C4-2B (cell line): ENCODE measurements around the gene ZNF808.
"Not testable (repeated sequence)": the region's sequence is repeated elsewhere in the genome, so short reads cannot be mapped to it uniquely, and the experiment has no call there.

Experiments
- H3K27ac ChIP-seq: fragments of 450-650 bp; 2 replicates; pipeline ENCODE4 v1.5.1; 2017
- ZFX ChIP-seq: fragments of 450-650 bp; IDR thresholded peaks from 2 replicates; pipeline ENCODE4 v1.6.1; 2017
- TF ChIP-seq, protein P1 (sequence below): fragments of 450-650 bp; conservative IDR thresholded peaks from 2 replicates; pipeline ENCODE4 v1.5.1; 2017; ENCODE audit warnings: mild to moderate bottlenecking

The ZNF808 gene

DNA sequence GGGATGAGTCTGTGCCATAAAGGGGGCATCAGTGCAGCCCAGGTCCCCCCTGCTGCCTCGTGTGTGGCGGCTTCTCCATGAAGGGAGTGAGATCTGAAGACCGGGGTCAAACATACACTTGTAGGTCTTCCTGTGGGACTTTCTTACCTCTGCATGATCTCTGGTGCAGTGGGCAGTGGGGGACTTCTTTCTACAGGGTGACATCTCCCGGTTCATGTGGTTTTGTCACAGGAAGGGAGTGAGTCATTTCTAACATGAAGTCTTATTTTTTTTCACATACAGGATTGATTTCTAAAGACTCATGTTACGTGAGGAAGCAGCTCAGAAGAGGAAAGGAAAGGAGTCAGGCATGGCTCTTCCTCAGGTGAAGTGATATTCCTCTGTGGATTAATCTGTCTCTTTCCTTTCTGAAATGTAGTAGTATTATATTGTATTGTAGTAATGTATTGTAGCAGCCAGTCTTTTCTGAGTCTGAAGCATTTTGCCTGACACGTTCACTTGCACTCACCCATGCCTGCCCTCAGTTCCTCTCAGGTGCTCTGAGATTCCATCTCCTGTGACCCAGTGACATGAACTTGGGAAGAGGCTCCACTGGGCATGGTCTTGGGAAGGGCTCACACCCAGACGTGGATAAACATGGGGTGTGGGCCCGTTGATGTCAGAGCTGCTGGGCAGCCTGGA is 15.7 kb downstream of the ZNF808 start:
- no peak for TF ChIP-seq ZFX
- TF ChIP-seq, protein P1, sequence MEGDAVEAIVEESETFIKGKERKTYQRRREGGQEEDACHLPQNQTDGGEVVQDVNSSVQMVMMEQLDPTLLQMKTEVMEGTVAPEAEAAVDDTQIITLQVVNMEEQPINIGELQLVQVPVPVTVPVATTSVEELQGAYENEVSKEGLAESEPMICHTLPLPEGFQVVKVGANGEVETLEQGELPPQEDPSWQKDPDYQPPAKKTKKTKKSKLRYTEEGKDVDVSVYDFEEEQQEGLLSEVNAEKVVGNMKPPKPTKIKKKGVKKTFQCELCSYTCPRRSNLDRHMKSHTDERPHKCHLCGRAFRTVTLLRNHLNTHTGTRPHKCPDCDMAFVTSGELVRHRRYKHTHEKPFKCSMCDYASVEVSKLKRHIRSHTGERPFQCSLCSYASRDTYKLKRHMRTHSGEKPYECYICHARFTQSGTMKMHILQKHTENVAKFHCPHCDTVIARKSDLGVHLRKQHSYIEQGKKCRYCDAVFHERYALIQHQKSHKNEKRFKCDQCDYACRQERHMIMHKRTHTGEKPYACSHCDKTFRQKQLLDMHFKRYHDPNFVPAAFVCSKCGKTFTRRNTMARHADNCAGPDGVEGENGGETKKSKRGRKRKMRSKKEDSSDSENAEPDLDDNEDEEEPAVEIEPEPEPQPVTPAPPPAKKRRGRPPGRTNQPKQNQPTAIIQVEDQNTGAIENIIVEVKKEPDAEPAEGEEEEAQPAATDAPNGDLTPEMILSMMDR = no peak
- H3K27ac ChIP-seq = no peak overlapping the region

DNA sequence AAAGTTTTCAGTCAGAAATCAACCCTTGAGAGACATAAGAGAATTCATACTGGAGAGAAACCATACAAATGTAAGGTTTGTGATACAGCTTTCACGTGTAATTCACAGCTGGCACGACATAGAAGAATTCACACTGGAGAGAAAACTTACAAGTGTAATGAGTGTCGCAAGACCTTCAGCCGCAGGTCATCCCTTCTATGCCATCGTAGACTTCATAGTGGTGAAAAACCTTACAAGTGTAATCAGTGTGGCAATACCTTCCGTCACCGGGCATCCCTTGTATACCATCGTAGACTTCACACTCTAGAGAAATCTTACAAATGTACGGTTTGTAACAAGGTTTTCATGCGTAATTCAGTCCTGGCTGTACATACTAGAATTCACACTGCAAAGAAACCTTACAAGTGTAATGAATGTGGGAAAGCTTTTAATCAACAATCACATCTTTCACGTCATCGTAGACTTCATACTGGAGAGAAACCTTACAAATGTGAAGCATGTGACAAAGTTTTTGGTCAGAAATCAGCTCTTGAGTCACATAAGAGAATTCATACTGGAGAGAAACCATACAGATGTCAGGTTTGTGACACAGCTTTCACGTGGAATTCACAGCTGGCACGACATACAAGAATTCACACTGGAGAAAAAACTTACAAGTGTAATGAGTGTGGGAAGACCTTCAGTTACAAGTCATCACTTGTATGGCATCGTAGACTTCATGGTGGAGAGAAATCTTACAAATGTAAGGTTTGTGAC is 26.9 kb downstream of the ZNF808 start:
- H3K27ac ChIP-seq = no peak overlapping the region

DNA sequence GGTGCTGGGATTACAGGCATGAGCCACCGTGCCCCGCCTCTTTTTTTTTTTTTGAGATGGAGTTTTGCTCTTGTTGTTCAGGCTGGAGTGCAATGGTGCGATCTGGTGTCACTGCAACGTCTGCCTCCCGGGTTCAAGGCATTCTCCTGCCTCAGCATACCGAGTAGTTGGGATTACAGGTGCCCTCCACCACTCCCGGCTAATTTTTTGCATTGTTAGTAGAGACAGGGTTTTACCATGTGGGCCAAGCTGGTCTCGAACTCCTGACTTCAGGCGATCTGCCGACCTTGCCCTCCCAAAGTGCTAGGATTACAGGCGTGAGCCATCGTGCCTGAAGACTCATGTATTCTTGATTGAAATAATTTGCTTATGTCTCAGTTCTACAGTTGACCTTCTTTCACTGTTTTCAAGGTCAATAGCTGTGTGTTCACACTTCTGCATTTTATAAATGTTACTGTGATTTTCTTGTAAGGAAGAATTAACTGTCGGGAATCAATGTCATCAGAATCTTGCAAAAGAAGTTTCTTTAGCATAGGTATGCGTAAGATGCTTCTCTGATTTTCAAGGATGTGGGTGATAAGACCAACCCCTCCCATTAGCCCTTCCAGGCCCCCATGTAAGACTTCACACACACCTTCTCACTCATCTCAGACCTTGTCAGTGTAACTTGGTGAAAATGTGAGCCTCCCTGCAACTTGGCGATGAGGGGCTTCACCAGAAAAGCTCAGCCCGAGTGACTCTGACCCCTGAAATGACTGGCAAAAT is 29.9 kb downstream of the ZNF808 start:
- H3K27ac ChIP-seq = no peak overlapping the region
- TF ChIP-seq ZFX = no peak
- TF ChIP-seq, protein P1 = no peak

More for the DNA sequence above, 26.9 kb downstream of the ZNF808 start:
- TF ChIP-seq, protein P1 = no peak
- no peak for TF ChIP-seq ZFX

DNA sequence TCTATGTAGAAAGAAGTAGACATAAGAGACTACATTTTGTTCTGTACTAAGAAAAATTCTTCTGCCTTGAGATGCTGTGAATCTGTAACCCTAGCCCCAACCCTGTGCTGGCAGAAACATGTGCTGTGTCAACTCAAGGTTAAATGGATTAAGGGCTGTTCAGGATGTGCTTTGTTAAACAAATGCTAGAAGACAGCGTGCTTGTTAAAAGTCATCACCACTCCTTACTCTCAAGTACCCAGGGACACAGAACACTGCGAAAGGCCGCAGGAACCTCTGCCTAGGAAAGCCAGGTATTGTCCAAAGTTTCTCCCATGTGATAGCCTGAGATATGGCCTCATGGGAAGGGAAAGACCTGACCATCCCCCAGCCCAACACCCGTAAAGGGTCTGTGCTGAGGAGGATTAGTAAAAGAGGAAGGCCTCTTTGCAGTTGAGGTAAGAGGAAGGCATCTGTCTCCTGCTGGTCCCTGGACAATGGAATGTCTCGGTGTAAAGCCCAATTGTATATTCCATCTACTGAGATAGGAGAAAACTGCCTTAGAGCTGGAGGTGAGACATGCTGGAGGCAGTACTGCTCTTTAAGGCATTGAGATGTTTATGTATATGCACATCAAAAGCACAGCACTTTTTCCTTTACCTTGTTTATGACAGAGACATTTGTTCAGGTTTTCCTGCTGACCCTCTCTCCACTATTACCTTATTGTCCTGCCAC is 31.4 kb downstream of the ZNF808 start:
- H3K27ac ChIP-seq = not testable (repeated sequence)

DNA sequence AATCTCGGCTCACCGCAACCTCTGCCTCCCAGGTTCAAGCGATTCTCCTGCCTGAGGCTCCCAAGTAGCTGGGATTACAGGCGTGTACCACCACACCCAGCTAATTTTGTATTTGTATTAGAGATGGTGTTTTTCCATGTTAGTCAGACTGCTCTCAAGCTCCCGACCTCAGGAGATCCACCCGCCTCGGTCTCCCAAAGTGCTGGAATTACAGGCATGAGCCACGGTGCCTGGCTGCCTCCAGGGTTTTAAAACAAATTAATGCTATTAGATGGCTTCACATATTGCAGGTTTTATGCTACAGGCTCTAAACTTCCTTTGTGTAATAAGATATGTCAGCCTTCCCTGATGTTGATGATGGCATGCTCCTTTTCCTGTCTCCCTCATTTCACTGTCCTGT is 34.1 kb downstream of the ZNF808 start:
- not testable (repeated sequence) for H3K27ac ChIP-seq

DNA sequence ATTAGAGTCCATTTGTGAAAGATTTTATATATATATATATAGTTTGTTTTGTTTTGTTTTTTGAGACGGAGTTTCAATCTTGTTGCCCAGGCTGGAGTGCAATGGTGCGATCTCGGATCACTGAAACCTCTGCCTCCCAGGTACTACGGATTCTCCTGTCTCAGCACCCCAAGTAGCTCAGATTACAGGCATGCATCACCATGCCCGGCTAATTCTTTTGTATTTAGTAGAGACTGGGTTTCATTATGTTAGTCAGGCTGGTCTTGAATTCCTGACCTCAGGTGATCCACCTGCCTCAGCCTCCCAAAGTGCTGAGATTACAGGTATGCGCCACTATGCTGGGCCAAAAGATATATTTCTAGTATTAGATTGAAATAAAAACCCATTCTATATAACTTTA is 38.7 kb downstream of the ZNF808 start:
- TF ChIP-seq, protein P1 = no peak
- no peak for TF ChIP-seq ZFX
- no peak overlapping the region for H3K27ac ChIP-seq

DNA sequence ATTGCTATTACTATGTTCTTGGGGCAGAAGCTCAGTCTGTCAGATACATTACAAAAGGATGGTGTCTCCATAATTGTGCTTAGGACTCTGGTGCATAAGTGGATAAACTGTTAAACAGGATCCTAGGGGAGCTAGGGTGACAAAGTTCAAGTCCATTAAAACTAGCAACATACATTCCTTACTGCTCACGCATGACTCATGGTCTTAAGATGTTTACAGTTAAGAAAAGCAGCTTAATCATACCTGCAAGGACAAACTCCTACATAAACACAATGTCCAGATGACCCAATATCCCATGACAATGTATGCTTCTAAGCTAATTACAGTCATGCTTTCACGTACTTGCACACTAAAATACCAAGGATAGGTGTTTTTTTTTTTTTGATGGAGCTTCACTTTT is 39.1 kb downstream of the ZNF808 start:
- TF ChIP-seq, protein P1 = no peak
- TF ChIP-seq ZFX = no peak

DNA sequence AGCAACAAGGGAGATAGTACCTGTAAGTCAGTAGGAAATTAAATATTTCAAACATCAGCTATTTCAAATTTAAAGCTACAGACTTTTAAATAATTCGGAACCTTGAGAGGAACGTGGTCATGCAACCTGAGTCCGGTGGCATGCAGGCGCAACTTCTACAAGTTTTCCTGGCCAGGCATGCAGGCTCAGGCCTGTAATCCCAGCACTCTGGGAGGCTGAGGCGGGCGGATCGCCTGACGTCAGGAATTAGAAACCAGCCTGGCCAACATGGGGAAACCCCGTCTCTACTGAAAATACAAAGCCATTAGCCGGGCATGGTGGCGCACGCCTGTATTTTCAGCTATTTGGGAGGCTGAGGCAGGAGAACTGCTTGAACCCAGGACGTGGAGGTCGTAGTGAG is 40.5 kb downstream of the ZNF808 start:
- H3K27ac ChIP-seq = no peak overlapping the region
- no peak for TF ChIP-seq ZFX
- TF ChIP-seq, protein P1 = no peak

More for the DNA sequence above, 39.1 kb downstream of the ZNF808 start:
- no peak overlapping the region for H3K27ac ChIP-seq

DNA sequence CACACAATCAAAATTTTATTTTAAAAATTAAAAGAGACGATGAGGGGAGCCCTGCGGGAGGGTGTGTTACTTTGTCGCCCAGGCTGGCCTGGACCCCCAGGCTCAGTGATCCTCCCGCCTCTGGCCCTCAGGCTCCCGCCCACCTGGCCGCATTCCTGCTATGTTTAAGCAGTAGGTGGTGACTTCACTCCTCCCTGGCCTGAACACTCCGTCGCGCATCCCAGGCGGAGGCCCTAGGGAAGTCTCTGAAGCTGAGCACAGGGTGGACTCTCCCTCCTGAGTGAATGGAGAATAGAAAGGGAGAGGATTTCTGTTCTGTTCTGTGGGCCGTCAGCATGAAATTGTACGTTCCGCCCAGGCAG is 42.2 kb downstream of the ZNF808 start:
- H3K27ac ChIP-seq = peak overlapping the region; percentile 87
